ENCODE results near the gene TMEM80.

The TMEM80 gene

DNA sequence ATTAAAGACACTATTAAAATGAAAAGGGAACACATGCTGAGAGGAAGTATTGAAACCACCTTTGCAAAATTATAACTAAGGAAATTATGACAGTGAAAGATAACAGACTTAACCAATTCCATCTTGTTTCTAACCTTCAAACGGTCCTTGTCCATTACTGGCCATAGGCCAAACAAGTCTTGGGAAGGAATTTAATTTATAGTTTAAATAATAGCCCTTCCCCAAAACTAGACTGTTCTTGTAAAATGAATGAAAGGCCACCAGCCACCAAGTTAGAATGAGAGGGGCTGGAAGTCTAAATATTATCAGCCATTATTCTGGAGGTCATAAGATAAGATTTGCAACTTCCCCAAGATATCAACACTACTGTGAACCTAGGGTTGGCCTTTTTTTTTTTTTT is 49.8 kb downstream of the TMEM80 start:
- in situ Hi-C loops (cut with MboI; ENCODE audit: low pct_unique_long_range_greater_than_20kb, low sequenced_read_pairs, unreplicated experiment): no loop called here
- TF ChIP-seq, protein P1, sequence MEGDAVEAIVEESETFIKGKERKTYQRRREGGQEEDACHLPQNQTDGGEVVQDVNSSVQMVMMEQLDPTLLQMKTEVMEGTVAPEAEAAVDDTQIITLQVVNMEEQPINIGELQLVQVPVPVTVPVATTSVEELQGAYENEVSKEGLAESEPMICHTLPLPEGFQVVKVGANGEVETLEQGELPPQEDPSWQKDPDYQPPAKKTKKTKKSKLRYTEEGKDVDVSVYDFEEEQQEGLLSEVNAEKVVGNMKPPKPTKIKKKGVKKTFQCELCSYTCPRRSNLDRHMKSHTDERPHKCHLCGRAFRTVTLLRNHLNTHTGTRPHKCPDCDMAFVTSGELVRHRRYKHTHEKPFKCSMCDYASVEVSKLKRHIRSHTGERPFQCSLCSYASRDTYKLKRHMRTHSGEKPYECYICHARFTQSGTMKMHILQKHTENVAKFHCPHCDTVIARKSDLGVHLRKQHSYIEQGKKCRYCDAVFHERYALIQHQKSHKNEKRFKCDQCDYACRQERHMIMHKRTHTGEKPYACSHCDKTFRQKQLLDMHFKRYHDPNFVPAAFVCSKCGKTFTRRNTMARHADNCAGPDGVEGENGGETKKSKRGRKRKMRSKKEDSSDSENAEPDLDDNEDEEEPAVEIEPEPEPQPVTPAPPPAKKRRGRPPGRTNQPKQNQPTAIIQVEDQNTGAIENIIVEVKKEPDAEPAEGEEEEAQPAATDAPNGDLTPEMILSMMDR (IDR thresholded peaks at IDR 0.05; ENCODE audit: extremely low read depth, insufficient read depth, missing control alignments): no peak
- no peak for DNase-seq (ENCODE audit: low spot score)

DNA sequence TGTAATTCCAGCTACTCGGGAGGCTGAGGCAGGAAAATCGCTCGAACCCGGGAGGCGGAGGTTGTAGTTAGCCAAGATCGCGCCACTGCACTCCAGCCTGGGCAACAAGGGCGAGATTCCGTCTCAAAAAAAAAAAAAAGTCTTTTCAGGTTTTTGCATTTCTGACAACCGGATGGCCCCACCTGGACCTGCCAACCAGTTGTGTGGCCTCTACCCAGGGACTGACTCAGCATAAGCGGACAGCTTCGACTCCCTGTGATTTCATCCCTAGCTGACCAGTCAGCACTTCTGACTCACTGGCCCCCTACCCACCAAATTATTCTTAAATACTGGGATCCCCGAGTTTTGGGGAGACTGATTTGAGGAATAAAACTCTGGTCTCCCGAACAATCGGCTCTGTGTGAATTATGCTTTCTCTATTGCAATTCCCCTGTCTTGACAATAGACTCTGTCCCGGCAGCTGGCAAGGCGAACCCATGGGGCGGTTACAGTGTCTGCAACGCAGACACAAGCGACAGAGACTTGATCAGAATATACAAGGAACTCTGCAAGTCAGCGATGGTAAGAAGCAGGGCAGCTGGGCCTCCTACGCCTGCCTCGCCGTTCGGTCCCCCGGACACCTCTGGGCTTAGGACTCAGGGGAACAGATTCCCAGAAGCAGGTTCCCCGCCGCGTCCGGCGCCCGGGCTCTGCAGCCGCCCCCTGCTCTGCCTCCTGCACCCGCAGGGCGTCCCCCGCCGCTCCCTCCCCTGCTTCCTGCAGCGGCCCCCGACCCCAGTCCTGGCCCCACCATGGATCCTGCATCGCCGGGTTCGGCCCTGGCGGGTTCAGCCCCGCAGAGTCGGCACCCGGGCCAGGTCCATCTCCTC is 50.9 kb downstream of the TMEM80 start:
- in situ Hi-C loops (cut with MboI; ENCODE audit: low pct_unique_long_range_greater_than_20kb, low sequenced_read_pairs, unreplicated experiment): no loop called here
- peak; percentile 56 for DNase-seq (ENCODE audit: low spot score)
- TF ChIP-seq, protein P1 (IDR thresholded peaks at IDR 0.05; ENCODE audit: extremely low read depth, insufficient read depth, missing control alignments): no peak

GRCh38 chr11:747158-748006 is 51.8 kb downstream of the TMEM80 start, which contains the start of gene TALDO1:
TSS of gene TALDO1 (plus strand) at chr11:747464. CDS start at chr11:747482, 18 bp downstream.
- TF ChIP-seq, protein P1 (IDR thresholded peaks at IDR 0.05; ENCODE audit: extremely low read depth, insufficient read depth, missing control alignments): peak; percentile 28
- peak; percentile 98 for DNase-seq (ENCODE audit: low spot score)
- in situ Hi-C loops (cut with MboI; ENCODE audit: low pct_unique_long_range_greater_than_20kb, low sequenced_read_pairs, unreplicated experiment): no loop called here

GRCh38 chr11:748007-748359 is 52.4 kb downstream of the TMEM80 start:
- no peak for DNase-seq (ENCODE audit: low spot score)
- TF ChIP-seq, protein P1 (IDR thresholded peaks at IDR 0.05; ENCODE audit: extremely low read depth, insufficient read depth, missing control alignments): no peak
- in situ Hi-C loops (cut with MboI; ENCODE audit: low pct_unique_long_range_greater_than_20kb, low sequenced_read_pairs, unreplicated experiment): no loop called here

DNA sequence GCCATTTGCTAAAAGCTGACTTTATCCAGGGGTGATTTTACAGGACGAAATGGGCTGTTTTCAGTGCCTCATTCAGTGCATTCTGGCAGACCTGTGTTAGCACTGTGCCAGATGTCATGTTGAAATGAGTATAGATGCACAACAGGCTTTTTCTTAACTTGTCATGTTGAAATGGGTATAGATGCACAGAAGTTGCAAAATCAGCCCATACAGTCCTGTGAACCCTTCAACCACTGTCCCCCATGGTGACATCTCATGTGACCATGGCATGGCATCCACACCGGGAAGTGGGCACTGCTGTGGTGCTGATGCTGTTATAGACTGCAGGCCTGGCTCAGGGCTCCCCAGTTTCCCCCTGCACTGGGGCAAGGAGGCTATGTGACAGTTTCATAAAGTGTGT is 54.1 kb downstream of the TMEM80 start:
- in situ Hi-C loops (cut with MboI; ENCODE audit: low pct_unique_long_range_greater_than_20kb, low sequenced_read_pairs, unreplicated experiment): no loop called here
- TF ChIP-seq, protein P1 (IDR thresholded peaks at IDR 0.05; ENCODE audit: extremely low read depth, insufficient read depth, missing control alignments): no peak
- DNase-seq (ENCODE audit: low spot score): no peak
